Lower leg skin (tissue), 3 donors: Measurements from ENCODE around the gene GLOD4.

Source experiments
- CTCF ChIP-seq, 3 donors: fragments of 450-650 bp; IDR thresholded peaks; one replicate each; pipeline ENCODE4 v1.5.1; 2016; ENCODE audit warnings: antibody characterized with exemption in 3 of 3, mild to moderate bottlenecking in 3 of 3, moderate library complexity in 2 of 3
- POLR2A ChIP-seq, 2 donors: fragments of 450-650 bp; IDR thresholded peaks; one replicate each; pipeline ENCODE4 v1.6.1; 2016 to 2017; ENCODE audit warnings: antibody characterized with exemption in 2 of 2, mild to moderate bottlenecking in 1 of 2, moderate library complexity in 1 of 2

- TF ChIP-seq CTCF (IDR thresholded peaks at IDR 0.05) (no peak), POLR2A (IDR thresholded peaks at IDR 0.05) (no peak)
These were observed 41.4 kb upstream of the GLOD4 start for GRCh38 chr17:823501-823902.
